ENCODE data around the gene AKAP13.
A peak's percentile ranks its signal among the peaks of the same experiment; 100 is the strongest.

Gene AKAP13

DNA sequence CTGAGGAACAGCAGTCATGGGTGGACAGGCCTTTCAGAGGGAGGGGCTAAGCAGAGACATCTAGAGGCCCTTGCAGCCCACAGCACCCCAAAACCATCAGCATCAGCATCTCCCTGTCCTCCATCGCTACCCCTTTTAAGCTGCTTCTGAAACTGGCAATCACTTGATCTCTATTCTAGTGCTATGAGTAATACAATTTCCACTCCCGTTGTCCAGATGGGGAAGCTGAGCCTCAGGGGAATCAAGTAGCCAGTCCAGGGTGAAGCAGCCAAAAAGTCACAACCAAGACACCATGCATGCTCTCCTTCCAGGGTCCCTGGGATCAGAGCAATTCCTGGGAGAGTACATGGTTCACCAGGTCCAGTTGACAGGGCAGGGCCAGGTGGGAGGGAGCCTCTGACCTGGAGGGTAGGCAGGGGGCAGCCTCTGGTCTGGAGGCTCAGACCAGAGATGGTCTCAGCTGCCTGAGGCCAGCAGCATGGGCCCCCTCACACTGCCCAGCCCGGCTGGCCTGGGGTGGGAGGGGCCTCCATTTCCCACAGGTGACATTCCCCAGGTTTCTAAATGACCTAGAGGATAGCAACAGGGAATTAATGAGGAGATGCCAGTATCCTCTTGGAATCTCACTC is 384.4 kb downstream of the AKAP13 start:
- Mint-ChIP-seq H3K27me3 (no peaks in the 10 kb centered on the region), H3K9me3 (no peaks in the 10 kb centered on the region), H3K4me3 (no peak overlapping the region), H3K36me3 (ENCODE audit: low read depth) (peaks cover 23% of the 10 kb centered on the region), H3K27ac (peak overlapping the region; percentile 44), H3K4me1 (ENCODE audit: low read depth) (peaks cover 2% of the 10 kb centered on the region)
- DNase-seq, result no peak

DNA sequence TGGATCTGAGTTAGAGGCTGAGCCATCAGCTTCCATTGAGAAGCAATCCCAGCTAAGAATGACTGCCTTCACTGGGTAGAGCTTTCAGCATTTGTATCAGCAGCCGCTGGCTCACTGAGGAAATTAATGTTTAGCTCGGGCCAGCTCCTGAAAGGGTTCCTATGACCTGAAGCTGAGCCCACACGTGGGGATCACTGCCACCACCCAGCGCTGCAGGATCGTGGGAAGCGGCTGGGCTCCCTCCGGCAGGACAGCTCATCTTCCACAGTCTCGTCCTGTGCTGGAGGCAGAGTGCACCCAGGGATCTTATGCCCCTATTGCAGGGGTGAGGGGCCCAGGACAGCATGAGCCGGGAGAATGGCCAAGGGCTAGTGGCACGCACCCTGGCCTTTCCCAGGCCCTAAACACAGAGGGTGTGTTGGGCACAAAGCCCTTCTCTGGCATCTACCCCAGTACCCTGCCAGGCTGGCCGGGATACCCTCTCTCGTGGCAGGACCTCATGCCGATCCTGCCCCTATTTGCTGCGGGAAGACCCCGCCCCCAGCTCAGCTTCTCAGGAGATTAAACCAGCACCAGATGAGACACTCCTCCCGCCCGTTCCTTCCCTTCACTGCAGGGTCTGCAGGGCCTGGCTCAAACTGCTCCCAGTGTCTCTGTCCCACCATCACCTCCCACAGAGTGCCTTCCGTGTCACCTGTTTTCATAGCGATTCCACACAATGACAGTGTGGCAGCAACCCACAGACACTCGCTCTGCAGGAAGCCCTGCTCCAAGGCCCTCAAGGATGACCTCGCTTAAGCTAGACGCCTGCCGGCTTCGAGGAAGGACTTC is 385.8 kb downstream of the AKAP13 start:
- Mint-ChIP-seq H3K36me3 (ENCODE audit: low read depth) (peaks cover 22% of the 10 kb centered on the region), H3K27me3 (no peaks in the 10 kb centered on the region), H3K27ac (no peak overlapping the region), H3K4me3 (no peak overlapping the region), H3K4me1 (ENCODE audit: low read depth) (peaks cover 2% of the 10 kb centered on the region), H3K9me3 (no peaks in the 10 kb centered on the region)
- no peak for DNase-seq

DNA sequence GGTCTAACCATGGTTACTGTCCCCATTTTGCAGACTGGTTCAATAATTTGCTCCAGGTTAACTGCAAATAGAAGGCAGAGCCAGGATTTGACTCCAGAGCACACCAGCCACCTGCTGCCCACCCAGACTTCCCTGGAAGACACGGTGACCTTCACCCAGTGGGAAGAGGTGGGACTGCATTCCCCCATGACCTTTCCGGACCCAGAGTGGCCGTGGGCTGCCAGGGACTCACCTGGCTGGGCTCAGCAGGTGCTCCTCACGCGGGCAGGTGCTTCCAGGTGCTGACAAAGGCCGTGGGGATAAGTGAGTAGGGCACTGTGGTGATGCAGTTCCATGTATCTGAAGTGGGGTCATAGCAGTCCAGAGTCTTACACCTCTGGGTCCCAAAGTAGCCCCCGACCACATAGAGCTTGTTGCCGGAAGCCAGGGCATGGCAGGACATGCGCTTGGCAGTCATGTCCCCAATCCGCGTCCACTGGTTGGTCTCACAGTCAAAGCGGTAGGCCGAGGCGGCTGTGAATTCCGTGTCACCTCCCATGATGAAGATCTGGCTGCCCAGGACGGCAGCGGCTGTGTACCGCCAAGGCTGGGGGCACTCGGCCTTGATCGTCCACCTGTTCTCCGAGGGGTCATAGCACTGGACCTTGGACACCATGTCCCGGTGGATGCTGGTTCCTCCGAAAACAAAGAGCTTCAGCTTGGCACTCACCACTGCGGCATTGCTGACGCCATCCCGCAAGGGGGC is 387.6 kb downstream of the AKAP13 start:
- DNase-seq, result no peak
- Mint-ChIP-seq H3K27ac (no peak overlapping the region), H3K9me3 (no peaks in the 10 kb centered on the region), H3K36me3 (ENCODE audit: low read depth) (peaks cover 20% of the 10 kb centered on the region), H3K4me1 (ENCODE audit: low read depth) (peaks cover 4% of the 10 kb centered on the region), H3K4me3 (no peak overlapping the region), H3K27me3 (no peaks in the 10 kb centered on the region)

- no peaks in the 10 kb centered on the region for H3K27me3 Mint-ChIP-seq
Measured at GRCh38 chr15:85768595-85769168, 388.3 kb downstream of the AKAP13 start.

DNA sequence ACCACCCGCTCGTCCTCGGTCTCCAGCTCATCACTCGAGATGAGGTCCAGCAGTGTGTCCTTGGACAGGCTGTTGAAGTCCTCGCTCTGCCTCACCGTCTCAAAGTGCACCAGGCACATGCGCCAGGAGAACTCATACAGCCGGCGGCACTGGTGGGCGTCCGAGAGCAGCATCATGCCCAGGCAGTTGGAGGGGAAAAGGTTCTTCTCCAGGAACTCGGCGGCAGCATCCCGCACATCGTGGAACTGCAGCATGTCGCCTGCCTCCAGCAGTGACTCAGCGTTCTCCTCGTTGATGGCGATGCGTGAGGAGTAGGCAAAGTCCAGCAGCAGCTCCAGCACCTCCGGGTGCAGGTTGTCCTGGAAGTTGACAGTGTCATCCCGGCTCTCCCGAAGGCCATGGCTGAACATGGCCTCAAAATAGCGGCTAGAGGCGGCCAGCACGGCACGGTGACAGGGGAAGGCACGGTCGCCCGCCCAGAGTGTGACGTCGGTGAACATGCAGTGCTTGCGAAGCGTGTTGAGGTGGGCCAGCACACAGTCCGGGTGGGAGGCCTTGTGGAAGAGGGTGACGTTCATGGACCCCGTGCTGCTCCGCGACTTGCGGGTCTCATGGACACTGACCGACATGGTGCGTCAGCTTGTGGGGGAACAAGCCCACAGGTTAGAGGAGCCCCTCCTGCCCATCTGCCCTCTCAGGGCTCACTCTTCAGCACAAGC is 388.9 kb downstream of the AKAP13 start:
- no peak overlapping the region for H3K27ac Mint-ChIP-seq

More at GRCh38 chr15:85768595-85769168, 388.3 kb downstream of the AKAP13 start:
- Mint-ChIP-seq H3K36me3 (ENCODE audit: low read depth) (peaks cover 17% of the 10 kb centered on the region), H3K27ac (no peak overlapping the region), H3K4me1 (ENCODE audit: low read depth) (peaks cover 6% of the 10 kb centered on the region), H3K9me3 (no peaks in the 10 kb centered on the region), H3K4me3 (no peak overlapping the region)
- DNase-seq, result no peak

GRCh38 chr15:85770096-85771041 is 390.0 kb downstream of the AKAP13 start:
- Mint-ChIP-seq H3K4me1 (ENCODE audit: low read depth) (peaks cover 6% of the 10 kb centered on the region), H3K9me3 (no peaks in the 10 kb centered on the region), H3K27ac (peak overlapping the region; percentile 26), H3K4me3 (no peak overlapping the region), H3K36me3 (ENCODE audit: low read depth) (peaks cover 17% of the 10 kb centered on the region), H3K27me3 (no peaks in the 10 kb centered on the region)
- no peak for DNase-seq

More for the DNA sequence above, 388.9 kb downstream of the AKAP13 start:
- DNase-seq, result no peak
- no peaks in the 10 kb centered on the region for H3K9me3 Mint-ChIP-seq
- H3K4me3 Mint-ChIP-seq, result no peak overlapping the region
- H3K27me3 Mint-ChIP-seq, result no peaks in the 10 kb centered on the region
- H3K36me3 Mint-ChIP-seq (ENCODE audit: low read depth), result peaks cover 17% of the 10 kb centered on the region
- H3K4me1 Mint-ChIP-seq (ENCODE audit: low read depth), result peaks cover 8% of the 10 kb centered on the region

- DNase-seq, result no peak
- H3K4me3 Mint-ChIP-seq, result no peak overlapping the region
- H3K9me3 Mint-ChIP-seq, result no peaks in the 10 kb centered on the region
- H3K36me3 Mint-ChIP-seq (ENCODE audit: low read depth), result peaks cover 17% of the 10 kb centered on the region
- peaks cover 6% of the 10 kb centered on the region for H3K4me1 Mint-ChIP-seq (ENCODE audit: low read depth)
- H3K27me3 Mint-ChIP-seq, result no peaks in the 10 kb centered on the region
- no peak overlapping the region for H3K27ac Mint-ChIP-seq
Measured at GRCh38 chr15:85771271-85771670, 390.9 kb downstream of the AKAP13 start.

DNA sequence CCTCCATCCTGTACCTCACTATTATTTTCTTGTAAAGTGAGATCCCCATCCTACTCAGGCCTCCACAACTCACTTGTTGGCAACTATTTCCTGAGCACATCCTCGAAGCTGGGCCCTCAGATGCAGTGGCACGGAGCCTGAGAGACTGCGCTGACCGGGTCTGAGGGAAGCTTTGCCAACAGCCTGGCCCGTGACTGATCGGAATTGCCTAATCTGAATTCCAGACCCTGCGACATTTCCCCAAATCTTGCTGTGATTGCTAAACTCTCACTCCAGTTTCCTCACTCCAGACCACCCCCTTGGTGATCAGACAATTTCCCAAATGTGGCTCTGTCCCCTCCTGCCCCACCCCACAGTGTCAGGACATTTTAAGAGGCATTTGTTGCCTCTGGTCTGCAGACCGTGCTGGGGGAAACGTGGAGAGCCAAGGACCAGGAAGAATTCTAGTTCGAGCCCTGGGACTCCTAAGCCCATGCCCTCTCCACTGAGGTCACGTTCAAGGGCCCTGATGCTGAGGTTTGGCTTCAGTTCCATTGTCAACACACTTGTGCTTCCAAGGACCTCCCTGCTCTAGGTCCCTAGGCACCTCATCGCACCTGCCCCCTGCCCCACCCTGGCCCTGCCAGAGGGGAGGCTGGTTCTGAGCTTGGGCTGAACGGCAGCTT is 391.5 kb downstream of the AKAP13 start:
- H3K9me3 Mint-ChIP-seq, result no peaks in the 10 kb centered on the region
- H3K4me1 Mint-ChIP-seq (ENCODE audit: low read depth), result peaks cover 7% of the 10 kb centered on the region
- H3K36me3 Mint-ChIP-seq (ENCODE audit: low read depth), result peaks cover 17% of the 10 kb centered on the region
- no peak for DNase-seq
- H3K4me3 Mint-ChIP-seq, result no peak overlapping the region
- no peaks in the 10 kb centered on the region for H3K27me3 Mint-ChIP-seq
- no peak overlapping the region for H3K27ac Mint-ChIP-seq

DNA sequence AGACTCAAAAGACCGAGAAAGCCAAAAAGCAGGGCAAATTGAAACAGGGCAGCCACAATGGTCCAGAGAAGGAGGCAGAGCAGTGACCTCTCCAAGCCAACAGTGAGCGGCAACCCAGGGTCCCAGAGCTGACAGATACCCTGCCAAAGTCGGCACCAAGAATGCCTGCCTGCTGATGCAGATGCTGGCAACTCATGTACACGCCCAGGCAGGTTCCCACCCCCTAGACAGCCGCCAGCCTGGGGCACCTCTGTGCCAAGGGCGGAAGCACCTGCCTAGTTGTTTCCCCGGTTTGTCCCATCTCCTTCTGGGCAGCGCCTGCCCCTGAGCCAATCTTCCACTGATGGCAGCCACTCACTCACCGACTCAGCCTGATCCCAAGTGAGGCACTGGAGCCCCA is 392.3 kb downstream of the AKAP13 start:
- no peak for DNase-seq
- Mint-ChIP-seq H3K4me1 (ENCODE audit: low read depth) (peaks cover 13% of the 10 kb centered on the region), H3K27ac (peak overlapping the region; percentile 32), H3K36me3 (ENCODE audit: low read depth) (peaks cover 17% of the 10 kb centered on the region), H3K27me3 (no peaks in the 10 kb centered on the region), H3K9me3 (no peaks in the 10 kb centered on the region), H3K4me3 (no peak overlapping the region)

- H3K27me3 Mint-ChIP-seq, result no peaks in the 10 kb centered on the region
- H3K9me3 Mint-ChIP-seq, result no peaks in the 10 kb centered on the region
- H3K4me3 Mint-ChIP-seq, result no peak overlapping the region
Measured at GRCh38 chr15:85773249-85773648, 392.8 kb downstream of the AKAP13 start.

GRCh38 chr15:85773970-85774369 is 393.6 kb downstream of the AKAP13 start:
- Mint-ChIP-seq H3K9me3 (no peaks in the 10 kb centered on the region), H3K27me3 (no peaks in the 10 kb centered on the region), H3K4me1 (ENCODE audit: low read depth) (peaks cover 16% of the 10 kb centered on the region), H3K36me3 (ENCODE audit: low read depth) (peaks cover 9% of the 10 kb centered on the region), H3K4me3 (no peak overlapping the region), H3K27ac (no peak overlapping the region)
- no peak for DNase-seq

More at GRCh38 chr15:85773249-85773648, 392.8 kb downstream of the AKAP13 start:
- peaks cover 15% of the 10 kb centered on the region for H3K36me3 Mint-ChIP-seq (ENCODE audit: low read depth)
- peak overlapping the region; percentile 32 for H3K27ac Mint-ChIP-seq
- H3K4me1 Mint-ChIP-seq (ENCODE audit: low read depth), result peaks cover 16% of the 10 kb centered on the region
- no peak for DNase-seq

DNA sequence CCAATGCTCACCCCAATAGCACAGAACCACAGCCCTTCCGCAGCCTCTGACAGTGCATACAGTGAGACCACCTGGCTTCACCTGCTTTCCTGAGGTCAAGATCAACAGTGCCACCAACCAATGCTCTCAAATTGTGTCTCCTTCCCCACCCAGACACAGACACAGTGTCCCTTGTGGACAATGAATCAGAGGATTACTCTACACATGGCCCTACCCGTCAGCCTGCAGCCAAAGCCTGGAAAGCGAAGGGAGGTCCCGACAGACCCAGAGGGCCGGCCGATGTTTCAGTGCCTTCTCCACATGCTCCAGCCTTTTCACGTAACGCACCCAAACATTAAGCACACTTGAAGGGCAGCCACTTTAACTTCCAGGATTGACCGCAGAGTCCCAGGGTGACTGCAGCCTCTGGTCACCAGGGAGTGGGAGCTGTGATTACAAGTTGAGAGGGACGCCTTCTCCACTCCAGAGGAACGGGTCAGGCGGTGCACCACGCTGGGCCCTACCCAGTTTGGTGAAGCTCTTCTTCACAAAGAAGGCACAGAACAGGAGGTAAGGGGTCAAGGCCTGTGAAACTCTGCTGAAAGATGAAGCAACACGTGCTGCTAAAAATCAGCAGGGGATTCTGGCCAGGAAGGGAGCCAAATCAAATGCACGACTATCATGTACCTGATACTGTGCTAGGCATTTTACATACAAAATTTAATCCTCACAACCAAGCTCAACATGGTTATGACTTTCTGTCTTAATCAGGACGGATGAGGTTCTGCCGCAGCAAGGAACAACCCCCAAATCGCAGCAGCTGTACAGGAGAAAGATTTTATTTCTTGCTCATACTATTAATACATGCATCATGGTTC is 397.1 kb downstream of the AKAP13 start:
- H3K27me3 Mint-ChIP-seq, result no peaks in the 10 kb centered on the region
- no peak for DNase-seq
- no peak overlapping the region for H3K27ac Mint-ChIP-seq
- H3K9me3 Mint-ChIP-seq, result no peaks in the 10 kb centered on the region
- no peak overlapping the region for H3K4me3 Mint-ChIP-seq
- H3K36me3 Mint-ChIP-seq (ENCODE audit: low read depth), result no peaks in the 10 kb centered on the region
- peaks cover 36% of the 10 kb centered on the region for H3K4me1 Mint-ChIP-seq (ENCODE audit: low read depth)
